ENCODE data around the gene RHOT2. TPM values are rescaled to one million over a fixed set of nuclear protein-coding genes. Genes with fewer than 3 reads are reported as not detected.

The RHOT2 gene
- total and polyA plus RNA-seq, 2 of the 8 experiments (the other 6 are each of a cell fraction or from before 2014, with no cell fraction given): 149 to 194 TPM

DNA sequence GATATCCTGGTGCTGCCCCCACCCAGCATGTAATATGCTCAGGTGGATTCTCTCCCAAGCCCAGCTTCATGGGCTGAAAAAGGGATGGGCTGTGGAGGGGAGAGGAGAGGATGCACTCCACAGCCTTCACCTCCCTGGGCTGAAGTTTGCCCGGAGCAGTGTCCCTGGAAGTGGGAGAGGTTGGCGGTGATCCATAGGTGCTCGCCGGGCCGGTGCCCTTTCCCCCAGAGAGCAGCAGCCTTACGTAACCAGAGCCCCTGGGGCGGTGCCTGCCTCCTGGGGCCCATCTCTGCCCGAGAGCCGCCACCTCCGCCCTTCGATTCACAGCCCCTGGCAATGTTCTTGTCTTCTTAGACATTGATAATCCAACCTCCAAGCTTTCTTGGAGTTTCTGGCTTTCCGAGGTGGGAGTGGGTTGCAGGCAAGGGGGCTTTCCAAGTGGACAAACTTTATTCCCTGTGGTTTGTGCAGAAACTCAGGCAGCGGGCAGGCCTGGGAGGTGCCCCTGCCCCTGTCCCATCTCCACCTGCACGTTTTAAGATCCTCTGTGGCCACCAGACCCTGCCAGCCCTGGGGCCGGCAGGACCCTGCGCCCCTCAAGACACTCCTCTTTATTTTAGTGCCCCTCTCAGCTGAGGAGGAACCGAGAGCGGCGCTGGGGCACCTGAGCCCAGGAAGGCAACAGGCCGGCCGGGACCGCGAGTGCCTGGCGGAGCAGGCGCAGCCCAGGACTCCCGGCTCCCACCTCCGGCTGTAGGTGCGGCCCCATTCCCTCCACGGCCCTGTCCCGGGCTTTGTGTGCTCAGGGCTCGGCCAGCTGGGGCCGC lies 21.9 kb upstream of the RHOT2 start (continued):
- TF ChIP-seq CTBP2 (IDR thresholded peaks at IDR 0.05; ENCODE audit: borderline replicate concordance, insufficient read depth, insufficient read length, low read length) (no peak), KDM5A (IDR thresholded peaks at IDR 0.05; ENCODE audit: low read length) (no peak), BCL11A (IDR thresholded peaks at IDR 0.05; ENCODE audit: low read depth in 2 of 2, low read length in 2 of 2) (no peak), SIN3A (conservative IDR thresholded peaks at IDR 0.05 in 1 of 2, IDR thresholded peaks at IDR 0.05 in 1 of 2; ENCODE audit: low read depth in 1 of 2, low read length in 2 of 2) (no peak), SP4 (IDR thresholded peaks at IDR 0.05; ENCODE audit: low read length) (no peak), CREB1 (IDR thresholded peaks at IDR 0.05) (no peak), YY1 (IDR thresholded peaks at IDR 0.05; ENCODE audit: low read depth, low read length) (no peak)

Measured in H1 (cell line).